GM12873 (cell line): Measurements from ENCODE around the gene C1orf122.

Experiments used
- TF ChIP-seq, protein P1 (sequence below): IDR thresholded peaks from 2 replicates; pipeline ENCODE4 v1.5.1; 2012; ENCODE audit warnings: low read depth, mild to moderate bottlenecking, moderate library complexity, low read length, control low read depth; ENCODE audit not compliant: insufficient read depth; ENCODE audit errors: missing control alignments

C1orf122 gene

DNA sequence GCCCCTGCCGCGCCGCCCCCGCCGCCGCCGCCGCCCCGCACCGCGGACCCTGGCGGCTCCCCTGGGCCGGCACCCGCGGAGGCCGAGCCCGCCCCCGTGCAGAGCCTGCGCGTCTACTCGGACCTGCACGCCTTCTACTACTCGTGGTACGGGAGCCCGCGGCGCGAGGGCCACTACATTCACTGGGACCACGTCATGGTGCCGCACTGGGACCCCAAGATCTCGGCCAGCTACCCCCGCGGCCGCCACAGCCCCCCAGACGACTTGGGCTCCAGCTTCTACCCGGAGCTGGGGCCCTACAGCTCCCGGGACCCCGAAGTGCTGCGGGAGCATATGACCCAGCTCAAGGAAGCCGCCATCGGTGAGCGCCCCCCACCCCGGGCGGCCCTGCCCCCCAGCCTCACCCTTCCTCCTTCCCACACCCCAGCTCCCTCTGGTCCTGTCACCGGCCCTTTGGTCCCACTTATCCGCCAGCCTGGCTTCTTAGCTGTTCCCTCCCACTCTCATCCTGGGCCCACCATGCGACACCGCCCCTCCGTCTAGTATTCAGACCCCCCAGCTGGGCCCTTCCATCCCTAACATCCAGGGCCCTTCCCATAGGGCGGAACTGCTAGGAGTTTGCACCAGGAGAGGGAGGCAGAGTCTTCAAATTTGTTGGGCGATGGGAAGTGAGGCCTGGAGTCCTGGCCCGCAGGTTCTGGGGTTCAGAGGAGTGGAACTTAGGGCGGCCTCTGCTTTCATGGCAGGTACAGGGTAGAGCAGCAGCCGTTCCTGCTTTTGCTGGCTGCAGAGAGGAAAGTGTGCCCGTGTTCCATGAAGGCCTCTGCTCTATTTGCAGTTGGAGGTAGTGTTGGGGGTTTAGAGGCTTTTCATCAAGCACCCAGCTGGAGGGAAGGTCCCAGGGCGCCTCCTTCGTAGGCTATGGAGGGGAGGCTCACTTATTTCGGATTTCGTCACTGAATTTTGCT, 12.9 kb upstream of the C1orf122 start:
- TF ChIP-seq, protein P1, sequence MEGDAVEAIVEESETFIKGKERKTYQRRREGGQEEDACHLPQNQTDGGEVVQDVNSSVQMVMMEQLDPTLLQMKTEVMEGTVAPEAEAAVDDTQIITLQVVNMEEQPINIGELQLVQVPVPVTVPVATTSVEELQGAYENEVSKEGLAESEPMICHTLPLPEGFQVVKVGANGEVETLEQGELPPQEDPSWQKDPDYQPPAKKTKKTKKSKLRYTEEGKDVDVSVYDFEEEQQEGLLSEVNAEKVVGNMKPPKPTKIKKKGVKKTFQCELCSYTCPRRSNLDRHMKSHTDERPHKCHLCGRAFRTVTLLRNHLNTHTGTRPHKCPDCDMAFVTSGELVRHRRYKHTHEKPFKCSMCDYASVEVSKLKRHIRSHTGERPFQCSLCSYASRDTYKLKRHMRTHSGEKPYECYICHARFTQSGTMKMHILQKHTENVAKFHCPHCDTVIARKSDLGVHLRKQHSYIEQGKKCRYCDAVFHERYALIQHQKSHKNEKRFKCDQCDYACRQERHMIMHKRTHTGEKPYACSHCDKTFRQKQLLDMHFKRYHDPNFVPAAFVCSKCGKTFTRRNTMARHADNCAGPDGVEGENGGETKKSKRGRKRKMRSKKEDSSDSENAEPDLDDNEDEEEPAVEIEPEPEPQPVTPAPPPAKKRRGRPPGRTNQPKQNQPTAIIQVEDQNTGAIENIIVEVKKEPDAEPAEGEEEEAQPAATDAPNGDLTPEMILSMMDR = no peak

DNA sequence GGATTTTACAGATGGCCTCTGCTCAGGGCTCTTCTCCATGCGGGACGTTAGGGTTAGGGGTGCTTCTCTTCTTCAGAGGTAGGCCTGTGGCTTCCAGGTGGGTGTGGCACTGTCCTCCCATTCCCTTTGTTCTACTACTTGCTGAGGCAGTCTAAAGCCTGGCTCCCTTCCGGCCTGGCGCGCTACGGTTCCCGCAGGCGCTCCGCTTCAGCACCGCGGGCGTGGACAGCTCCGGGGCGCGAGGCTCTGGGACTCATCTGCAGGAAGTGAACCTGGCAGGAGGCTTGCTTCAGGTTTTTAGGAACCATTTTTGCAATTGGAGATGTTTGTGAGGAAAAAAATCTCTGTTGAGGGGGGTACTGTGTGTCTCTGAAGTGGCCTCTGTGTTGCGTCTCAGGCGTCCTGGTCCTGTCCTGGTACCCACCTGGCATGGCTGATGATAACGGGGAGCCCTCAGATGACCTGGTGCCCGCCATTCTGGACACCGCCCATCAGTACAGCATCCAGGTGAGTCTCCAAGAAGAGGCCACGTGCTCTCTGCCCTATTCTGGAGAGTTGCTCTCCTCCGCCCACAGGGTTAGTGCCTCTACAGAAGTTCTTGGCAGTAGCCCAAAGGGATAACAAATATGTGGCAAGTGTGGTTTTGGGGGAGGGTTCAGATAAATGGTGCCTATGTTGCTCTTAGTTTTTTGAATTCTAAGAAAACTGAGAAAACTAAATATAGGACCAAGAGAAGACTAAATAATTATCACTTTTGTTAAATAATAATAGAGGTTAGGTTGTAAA, 12.1 kb upstream of the C1orf122 start:
- TF ChIP-seq, protein P1 = no peak

DNA sequence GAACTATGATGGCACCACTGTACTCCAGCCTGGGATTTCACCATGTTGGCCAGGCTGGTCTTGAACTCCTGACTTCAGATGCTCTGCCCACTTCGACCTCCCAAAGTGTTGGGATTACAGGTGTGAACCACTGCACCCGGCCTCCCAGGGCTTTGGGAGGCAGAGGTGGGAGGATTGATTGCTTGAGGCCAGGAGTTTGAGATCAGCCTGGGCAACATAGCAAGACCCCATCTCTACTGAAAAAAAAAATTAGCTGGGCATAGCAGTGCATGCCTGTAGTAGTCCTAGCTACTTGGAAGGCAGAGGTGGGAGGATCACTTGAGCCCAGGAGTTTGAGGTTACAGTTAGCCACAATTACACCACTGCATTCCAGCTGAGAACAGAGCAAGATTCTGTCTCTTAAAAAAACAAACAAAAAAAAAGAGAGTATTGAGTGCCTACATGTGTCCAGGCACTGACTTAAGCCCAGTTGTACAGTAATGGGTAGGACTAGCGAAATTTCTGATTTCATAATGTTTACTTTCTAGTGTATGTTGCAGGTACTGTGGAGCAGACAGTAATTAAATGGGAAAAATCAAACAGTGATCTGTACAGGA, 9.7 kb upstream of the C1orf122 start:
- TF ChIP-seq, protein P1 = no peak

DNA sequence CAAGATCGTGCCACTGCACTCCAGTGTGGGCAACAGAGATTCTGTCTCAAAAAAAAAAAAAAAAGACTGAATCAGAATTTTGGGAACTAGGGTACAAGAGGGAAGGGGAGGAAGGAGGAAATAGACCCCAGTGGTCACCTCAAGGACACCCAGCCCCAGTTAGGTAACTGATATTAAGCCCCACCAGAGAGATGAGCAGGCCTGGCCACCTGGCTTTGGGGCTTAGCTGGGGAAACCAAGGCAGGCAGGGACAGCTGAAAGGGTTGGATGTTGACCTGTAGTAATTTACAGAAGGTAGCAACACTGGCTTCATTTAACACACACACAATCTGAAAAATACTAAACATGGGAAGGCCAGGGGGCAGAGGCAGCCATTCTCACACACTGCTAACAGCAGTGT, 5.2 kb upstream of the C1orf122 start:
- TF ChIP-seq, protein P1 = no peak

GRCh38 chr1:37807220-37807554, 403 bp upstream of the C1orf122 start:
- TF ChIP-seq, protein P1 = no peak

GRCh38 chr1:37808369-37809319, 1.1 kb downstream of the C1orf122 start:
- TF ChIP-seq, protein P1 = no peak
